T-helper 2 cell (primary cell): ENCODE measurements around the gene FHAD1.

ENCODE experiments used
- DNase-seq, 5 experiments: peaks; one replicate each; pipeline versions ENCODE4 v3.0.0 to v3.0.0-alpha.2; 2012 to 2022

The FHAD1 gene

GRCh38 chr1:15330028-15330427 is 83.0 kb downstream of the FHAD1 start:
- no peak for DNase-seq

DNA sequence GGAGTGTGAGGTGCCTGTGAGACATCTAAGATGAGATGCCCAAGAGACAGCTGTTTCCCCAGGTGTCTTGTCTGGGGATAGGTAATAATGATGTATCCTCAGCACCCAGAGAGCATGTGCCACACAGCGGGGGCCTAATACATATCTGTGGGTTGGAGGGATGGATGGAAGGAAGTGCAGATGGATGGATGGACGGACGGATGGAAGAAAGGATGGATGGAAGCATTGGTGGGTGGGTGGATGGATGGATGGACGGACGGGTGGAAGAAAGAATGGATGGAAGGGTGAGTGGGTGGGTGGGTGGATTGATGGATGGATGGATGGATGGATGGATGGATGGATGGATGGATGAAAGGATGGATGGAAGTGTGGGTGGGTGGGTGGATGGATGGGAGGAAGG is 84.2 kb downstream of the FHAD1 start:
- no peak for DNase-seq

- no peak for DNase-seq
These were observed 84.7 kb downstream of the FHAD1 start for GRCh38 chr1:15331734-15332133.

DNA sequence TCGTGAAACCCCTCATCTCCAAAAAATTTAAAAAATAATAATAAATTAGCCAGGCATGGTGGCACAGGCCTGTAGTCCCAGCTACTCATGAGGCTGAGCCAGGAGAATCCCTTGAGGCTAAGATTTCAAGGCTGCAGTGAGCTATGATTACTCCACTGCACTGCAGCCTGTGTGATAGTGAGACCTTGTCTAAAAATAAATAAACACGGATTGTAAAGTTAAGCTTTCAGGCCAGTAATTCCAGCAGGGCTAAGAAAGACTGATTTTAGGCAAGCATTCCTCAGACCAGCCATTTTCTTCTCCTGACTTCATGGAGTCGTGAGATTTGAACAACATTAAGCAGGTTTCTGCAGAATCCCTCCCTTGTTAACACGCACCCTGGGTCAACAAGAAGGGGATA is 85.5 kb downstream of the FHAD1 start:
- no peak for DNase-seq

GRCh38 chr1:15332952-15333715 is 86.1 kb downstream of the FHAD1 start:
- DNase-seq, result no peak

DNA sequence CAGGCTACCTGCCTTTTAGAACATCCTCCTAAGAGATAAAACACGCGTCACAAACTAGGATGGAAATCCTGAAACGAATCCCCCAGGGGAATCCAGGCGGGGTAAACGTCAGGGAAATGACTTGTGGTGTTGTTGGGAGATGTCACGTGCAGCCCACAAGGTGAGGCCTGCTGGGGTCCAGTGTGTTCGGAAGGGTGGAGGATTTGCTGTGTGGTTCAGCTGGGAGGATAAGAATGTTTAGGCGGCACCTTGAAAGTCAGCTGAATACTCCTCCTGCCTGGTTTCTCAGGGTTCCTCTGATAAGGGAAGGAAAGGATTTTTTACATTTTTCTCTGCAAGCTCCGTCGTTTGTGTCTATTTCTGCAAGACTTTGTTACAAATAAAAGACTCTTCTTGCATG is 88.0 kb downstream of the FHAD1 start:
- no peak for DNase-seq

DNA sequence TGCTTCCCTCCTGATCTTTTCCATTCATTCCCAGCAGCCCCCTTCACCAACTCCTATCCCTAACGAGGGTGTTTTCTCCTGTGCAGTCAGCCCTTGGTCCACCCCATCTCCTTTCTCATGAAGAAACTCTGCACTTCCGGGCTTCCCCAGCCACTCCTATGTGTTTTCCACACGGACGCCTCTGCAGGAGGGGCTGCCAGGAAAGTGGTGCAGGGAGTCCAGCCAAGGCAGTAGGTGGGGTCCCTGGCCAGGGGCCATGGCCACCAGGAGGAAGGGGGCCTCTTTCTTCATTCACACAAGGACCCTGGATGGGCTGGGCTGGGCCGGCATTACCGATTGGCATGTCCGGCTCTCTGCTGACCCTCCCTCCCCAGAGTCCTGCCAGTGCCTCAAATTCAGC is 89.8 kb downstream of the FHAD1 start:
- DNase-seq, result no peak

- no peak for DNase-seq
These were observed 90.8 kb downstream of the FHAD1 start for GRCh38 chr1:15337656-15338402.

DNA sequence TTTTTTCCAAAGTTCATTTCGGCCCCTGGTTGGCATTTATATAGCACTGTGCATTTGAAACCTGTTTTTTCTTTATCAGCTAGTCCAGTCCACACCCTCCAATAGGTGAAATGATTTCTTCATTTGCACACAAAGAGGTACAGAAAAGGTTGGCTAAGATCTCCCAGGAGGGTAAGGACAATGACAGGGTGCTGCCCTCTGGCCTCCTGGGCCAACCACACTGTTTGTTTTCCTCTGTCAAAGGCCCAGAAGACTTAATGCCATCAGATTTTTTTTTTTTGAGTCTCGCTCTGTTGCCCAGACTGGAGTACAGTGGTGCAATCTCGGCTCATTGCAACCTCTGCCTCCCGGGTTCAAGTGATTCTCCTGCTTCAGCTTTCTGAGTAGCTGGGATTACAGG is 92.5 kb downstream of the FHAD1 start:
- no peak for DNase-seq

GRCh38 chr1:15341228-15341627 is 94.2 kb downstream of the FHAD1 start:
- DNase-seq, result no peak

GRCh38 chr1:15341634-15342407 is 94.8 kb downstream of the FHAD1 start:
- peak in 1 of 5 experiments; percentile 89 for DNase-seq

- DNase-seq, result no peak
These were observed 95.5 kb downstream of the FHAD1 start for GRCh38 chr1:15342408-15342967.

GRCh38 chr1:15343099-15343498 is 96.1 kb downstream of the FHAD1 start:
- DNase-seq, result no peak

GRCh38 chr1:15343729-15344128 is 96.7 kb downstream of the FHAD1 start:
- DNase-seq, result peak in 1 of 5 experiments; percentile 42

GRCh38 chr1:15344380-15344779 is 97.4 kb downstream of the FHAD1 start:
- DNase-seq, result no peak

GRCh38 chr1:15344800-15345704 is 98.0 kb downstream of the FHAD1 start:
- no peak for DNase-seq

DNA sequence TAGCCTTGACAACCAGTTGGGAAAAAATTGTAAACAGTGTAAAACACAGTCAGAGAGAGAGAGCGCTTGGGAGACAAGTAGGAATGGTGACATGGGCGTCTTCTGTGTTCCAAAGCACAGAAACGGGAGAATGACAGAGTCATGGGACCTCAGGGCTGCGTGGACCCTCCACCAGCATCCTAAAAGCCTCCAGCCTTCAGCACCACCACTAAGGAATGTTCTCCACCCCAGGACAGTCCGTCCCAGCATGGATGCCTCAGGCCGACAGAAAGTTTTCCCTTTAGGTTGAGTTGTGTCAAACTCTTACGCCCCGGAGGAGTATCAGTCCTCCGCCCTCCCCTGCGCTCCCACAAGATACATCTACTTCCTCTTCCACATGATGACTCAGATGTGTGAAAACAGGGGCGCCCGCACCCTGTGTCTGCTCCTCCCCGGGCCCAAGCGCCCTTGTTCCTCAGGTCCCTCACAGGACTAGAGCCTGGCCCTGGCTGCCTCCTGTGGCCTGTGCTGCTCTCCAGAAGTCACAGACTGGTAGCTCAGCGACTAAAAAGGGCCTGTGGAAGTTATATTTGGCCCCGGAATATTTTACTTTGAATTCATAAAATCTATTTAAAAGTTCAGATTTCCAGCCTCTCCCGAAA is 98.8 kb downstream of the FHAD1 start:
- peak in 2 of 5 experiments; percentile 73 to 88 for DNase-seq

DNA sequence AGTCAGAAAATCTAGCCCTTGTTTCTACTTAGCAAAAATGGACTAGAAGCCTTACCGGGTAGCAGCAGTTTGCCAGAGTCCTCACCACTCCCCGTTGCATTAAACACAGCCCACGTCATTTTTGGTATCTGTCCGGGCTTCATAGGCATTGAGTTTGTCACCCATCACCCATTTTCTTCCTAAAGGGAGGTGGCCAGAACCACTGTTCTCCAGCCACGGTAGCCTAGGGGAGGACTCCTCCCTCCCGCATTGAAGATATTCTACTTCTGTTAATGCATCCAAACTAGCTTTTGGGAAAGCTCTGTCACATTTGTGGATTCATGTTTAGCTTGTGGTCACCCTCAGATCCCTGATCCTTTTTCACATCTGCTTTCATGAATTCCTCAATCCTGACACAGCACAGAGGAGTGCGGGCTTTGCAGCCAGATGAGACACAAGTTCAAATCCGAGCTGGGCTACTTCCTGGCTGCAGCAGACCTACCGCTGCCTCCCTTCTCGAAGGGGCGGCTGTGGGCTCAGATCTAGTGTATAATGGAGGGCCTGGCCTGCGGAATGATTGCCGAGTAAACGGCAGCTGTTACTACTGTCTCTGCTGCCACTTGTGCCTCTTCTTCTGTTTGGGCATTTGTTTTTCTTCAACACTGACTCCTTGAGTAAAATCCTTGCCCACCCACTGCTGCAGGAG is 99.5 kb downstream of the FHAD1 start:
- no peak for DNase-seq

- DNase-seq, result peak in 2 of 5 experiments; percentile 58 to 60
These were observed 100.2 kb downstream of the FHAD1 start for GRCh38 chr1:15347182-15347581.

DNA sequence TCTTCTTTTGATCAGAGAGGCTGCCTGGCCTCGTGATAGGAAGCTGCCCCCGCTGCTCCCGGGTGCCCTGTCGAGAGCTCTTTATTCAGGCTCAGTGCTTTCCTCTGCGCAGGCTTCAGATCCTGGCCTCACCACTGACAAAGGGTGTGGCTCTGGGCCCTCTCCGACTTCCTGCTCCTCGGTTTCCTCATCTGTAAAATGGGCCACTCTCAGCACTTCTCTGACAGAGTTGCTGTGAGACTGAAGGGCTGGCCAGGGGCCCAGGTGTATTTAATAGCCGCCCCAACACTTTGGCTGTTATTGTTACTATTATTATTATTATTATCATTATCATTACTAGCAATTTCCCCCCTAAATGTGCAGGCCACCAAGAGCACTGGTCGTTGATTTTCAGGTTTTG is 101.6 kb downstream of the FHAD1 start:
- DNase-seq, result no peak

GRCh38 chr1:15349133-15349532 is 102.1 kb downstream of the FHAD1 start:
- DNase-seq, result no peak
